RWPE2 (cell line): Measurements from ENCODE around the gene FXYD6.

Experiments used
- ATAC-seq: fragments of 200-7000 bp; cut with Tn5 transposase; 3 replicates; pipeline ENCODE4 v1.9.1; 2021; ENCODE audit warnings: low read depth
- DNase-seq: peaks from one replicate; pipeline ENCODE4 v3.0.0-alpha.2; 2020; ENCODE audit warnings: low spot score
- H3K27ac ChIP-seq: fragments of 450-650 bp; 2 replicates; pipeline ENCODE4 v1.5.1; 2017; ENCODE audit warnings: mild to moderate bottlenecking; ENCODE audit not compliant: poor library complexity, severe bottlenecking
- H3K27me3 ChIP-seq: fragments of 250-450 bp; sonication (Bioruptor Pico); 2 replicates; pipeline ENCODE4 v1.5.1; 2021; ENCODE audit warnings: mild to moderate bottlenecking, moderate library complexity; ENCODE audit not compliant: insufficient read depth, poor library complexity, severe bottlenecking
- H3K36me3 ChIP-seq: fragments of 250-450 bp; sonication (Bioruptor Pico); 2 replicates; pipeline ENCODE4 v1.5.1; 2020; ENCODE audit warnings: low read depth, mild to moderate bottlenecking, moderate library complexity
- H3K4me1 ChIP-seq: fragments of 250-450 bp; sonication (Bioruptor Pico); 2 replicates; pipeline ENCODE4 v1.5.1; 2021; ENCODE audit warnings: mild to moderate bottlenecking, moderate library complexity; ENCODE audit not compliant: insufficient read depth, poor library complexity, severe bottlenecking
- H3K4me3 ChIP-seq: fragments of 250-450 bp; sonication (Bioruptor Pico); 2 replicates; pipeline ENCODE4 v1.5.1; 2021; ENCODE audit warnings: mild to moderate bottlenecking, moderate library complexity; ENCODE audit not compliant: severe bottlenecking
- H3K9me3 ChIP-seq: fragments of 250-450 bp; sonication (Bioruptor Pico); 2 replicates; pipeline ENCODE4 v1.5.1; 2021; ENCODE audit warnings: mild to moderate bottlenecking, moderate library complexity; ENCODE audit not compliant: severe bottlenecking
- TF ChIP-seq, protein P1 (sequence below): fragments of 450-650 bp; IDR thresholded peaks from one replicate; pipeline ENCODE4 v1.5.1; 2017; ENCODE audit warnings: mild to moderate bottlenecking, moderate library complexity; ENCODE audit not compliant: poor library complexity, severe bottlenecking

Gene FXYD6

GRCh38 chr11:117818041-117818873, 58.2 kb downstream of the FXYD6 start:
- ATAC-seq (peak; percentile 49), DNase-seq (no peak)
- Histone ChIP-seq H3K4me1 (peaks cover 5% of the 10 kb centered on the region), H3K4me3 (no peak overlapping the region), H3K9me3 (no peaks in the 10 kb centered on the region), H3K27me3 (no peaks in the 10 kb centered on the region), H3K27ac (no peak overlapping the region), H3K36me3 (no peaks in the 10 kb centered on the region)
- TF ChIP-seq, protein P1, sequence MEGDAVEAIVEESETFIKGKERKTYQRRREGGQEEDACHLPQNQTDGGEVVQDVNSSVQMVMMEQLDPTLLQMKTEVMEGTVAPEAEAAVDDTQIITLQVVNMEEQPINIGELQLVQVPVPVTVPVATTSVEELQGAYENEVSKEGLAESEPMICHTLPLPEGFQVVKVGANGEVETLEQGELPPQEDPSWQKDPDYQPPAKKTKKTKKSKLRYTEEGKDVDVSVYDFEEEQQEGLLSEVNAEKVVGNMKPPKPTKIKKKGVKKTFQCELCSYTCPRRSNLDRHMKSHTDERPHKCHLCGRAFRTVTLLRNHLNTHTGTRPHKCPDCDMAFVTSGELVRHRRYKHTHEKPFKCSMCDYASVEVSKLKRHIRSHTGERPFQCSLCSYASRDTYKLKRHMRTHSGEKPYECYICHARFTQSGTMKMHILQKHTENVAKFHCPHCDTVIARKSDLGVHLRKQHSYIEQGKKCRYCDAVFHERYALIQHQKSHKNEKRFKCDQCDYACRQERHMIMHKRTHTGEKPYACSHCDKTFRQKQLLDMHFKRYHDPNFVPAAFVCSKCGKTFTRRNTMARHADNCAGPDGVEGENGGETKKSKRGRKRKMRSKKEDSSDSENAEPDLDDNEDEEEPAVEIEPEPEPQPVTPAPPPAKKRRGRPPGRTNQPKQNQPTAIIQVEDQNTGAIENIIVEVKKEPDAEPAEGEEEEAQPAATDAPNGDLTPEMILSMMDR = peak; percentile 75

- H3K4me3 ChIP-seq = no peak overlapping the region
- no peaks in the 10 kb centered on the region for H3K9me3 ChIP-seq
- DNase-seq (no peak), ATAC-seq (peak; percentile 64)
- no peaks in the 10 kb centered on the region for H3K27me3 ChIP-seq
- H3K27ac ChIP-seq = no peak overlapping the region
- TF ChIP-seq, protein P1 = peak; percentile 95
- H3K4me1 ChIP-seq = peaks cover 5% of the 10 kb centered on the region
- no peaks in the 10 kb centered on the region for H3K36me3 ChIP-seq
These were observed 59.0 kb downstream of the FXYD6 start for GRCh38 chr11:117817368-117818040.

DNA sequence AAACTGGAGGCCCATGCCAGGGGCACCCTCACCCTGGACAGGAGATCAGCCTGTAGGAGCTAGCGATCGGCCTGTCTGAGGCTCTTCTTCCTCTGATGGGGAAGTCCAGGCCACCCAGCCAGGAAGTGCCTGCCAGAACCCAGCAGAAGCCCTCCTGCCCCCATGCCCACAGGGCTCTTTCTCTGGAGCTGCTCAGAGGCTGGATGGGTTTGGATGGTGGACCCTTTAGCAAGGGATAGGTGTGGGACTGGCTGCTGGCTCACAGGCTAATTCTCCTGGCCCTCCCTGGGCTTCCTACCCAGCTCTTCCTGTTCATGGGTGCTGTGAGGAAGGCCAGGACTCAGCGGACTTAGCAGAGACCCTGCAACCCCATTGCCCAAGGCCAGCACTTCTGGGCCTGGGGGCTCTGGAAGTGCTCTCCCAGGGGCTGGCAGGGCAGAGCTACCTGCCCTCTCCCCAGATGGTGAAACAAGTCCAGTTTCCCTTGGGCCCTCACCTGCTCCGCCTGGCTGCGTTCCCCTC, 59.6 kb downstream of the FXYD6 start:
- Histone ChIP-seq H3K4me3 (no peak overlapping the region), H3K36me3 (no peaks in the 10 kb centered on the region), H3K27me3 (no peaks in the 10 kb centered on the region), H3K27ac (no peak overlapping the region), H3K9me3 (no peaks in the 10 kb centered on the region), H3K4me1 (peaks cover 5% of the 10 kb centered on the region)
- TF ChIP-seq, protein P1 = no peak
- no peak for DNase-seq
- ATAC-seq = no peak

DNA sequence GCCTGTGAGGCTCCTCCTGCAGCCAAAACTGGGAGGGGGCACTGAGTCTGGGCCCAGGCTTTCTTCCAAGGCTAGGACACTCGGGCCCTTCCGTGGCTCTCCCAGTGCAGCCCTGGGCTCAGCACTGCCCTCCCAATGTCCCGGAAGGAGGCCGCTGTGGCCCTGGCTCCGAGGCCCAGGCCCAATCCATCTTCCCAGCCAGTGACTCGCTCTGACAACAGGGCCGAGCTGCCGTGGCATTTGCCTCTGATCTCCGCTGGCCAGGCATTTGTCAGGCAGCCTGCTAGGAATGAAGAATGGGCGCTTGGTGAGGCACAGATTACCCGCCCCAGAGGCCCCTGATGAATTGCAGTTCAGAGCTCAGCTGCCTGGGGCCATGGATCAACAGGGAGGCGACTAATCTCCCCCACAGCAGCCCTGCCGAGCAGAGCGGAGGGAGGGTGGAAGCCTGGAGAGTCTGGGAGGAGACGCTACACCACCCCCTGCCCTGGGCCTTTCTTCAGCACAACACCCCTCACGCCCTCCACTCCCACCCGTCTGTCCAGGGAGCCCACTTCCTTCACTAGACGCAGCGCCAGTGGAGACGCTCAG, 60.2 kb downstream of the FXYD6 start:
- DNase-seq = no peak
- no peaks in the 10 kb centered on the region for H3K9me3 ChIP-seq
- TF ChIP-seq, protein P1 = no peak
- no peak overlapping the region for H3K27ac ChIP-seq
- ATAC-seq = peak; percentile 48; the same call in 2 of the 3 replicates
- no peak overlapping the region for H3K4me3 ChIP-seq
- H3K27me3 ChIP-seq = no peaks in the 10 kb centered on the region
- no peaks in the 10 kb centered on the region for H3K36me3 ChIP-seq
- H3K4me1 ChIP-seq = peaks cover 5% of the 10 kb centered on the region
